Measurements from ENCODE around the gene TNFRSF19. TPM values are rescaled to one million over a fixed set of nuclear protein-coding genes. Genes with fewer than 3 reads are reported as not detected.

Gene TNFRSF19
- total and polyA plus RNA-seq, 11 donors: 9.1 to 35.7 (median 25.6) TPM

GRCh38 chr13:23718996-23719395 is 148.8 kb downstream of the TNFRSF19 start:
- DNase-seq: no peak
- no peak for TF ChIP-seq POLR2A (IDR thresholded peaks at IDR 0.05)
- TF ChIP-seq CTCF (IDR thresholded peaks at IDR 0.05): no peak
- H3K4me3 ChIP-seq: no peak overlapping the region
- ATAC-seq: no peak
- H3K27ac ChIP-seq: no peak overlapping the region
- H3K27me3 ChIP-seq: no peaks in the 10 kb centered on the region
- no peaks in the 10 kb centered on the region for H3K9me3 ChIP-seq
- WGBS, 4 donors: 34 to 51% (median 35%) methylated on average over 2 of the region's 2 CpGs
- H3K4me1 ChIP-seq: peaks cover 0 to 10% (median 0%) of the 10 kb centered on the region in 12 donors
- intact Hi-C loops (cut with DNase I): loop anchor here in 4 of 10 donors (5.0 to 10.0 kb wide), 4 partner anchors 146 to 254 kb away; no protein-coding TSS in a partner anchor
- no peaks in the 10 kb centered on the region for H3K36me3 ChIP-seq

GRCh38 chr13:23722726-23723453 is 152.7 kb downstream of the TNFRSF19 start:
- ATAC-seq (no peak), DNase-seq (no peak)
- Histone ChIP-seq H3K36me3 (peaks cover 0 to 5% (median 0%) of the 10 kb centered on the region in 9 donors), H3K27ac (peak overlapping the region in 6 of 12 donors; percentile 0 to 29 (median 16)), H3K27me3 (no peaks in the 10 kb centered on the region), H3K4me1 (peaks cover 0 to 15% (median 0%) of the 10 kb centered on the region in 12 donors), H3K4me3 (no peak overlapping the region), H3K9me3 (no peaks in the 10 kb centered on the region)
- TF ChIP-seq CTCF (IDR thresholded peaks at IDR 0.05) (no peak), POLR2A (IDR thresholded peaks at IDR 0.05) (no peak)
- intact Hi-C loops (cut with DNase I): loop anchor here in 1 of 10 donors (10.0 kb wide), 1 partner anchor 132 kb away; no protein-coding TSS in a partner anchor
- WGBS, 4 donors: 81 to 92% (median 89%) methylated on average over 6 of the region's 6 CpGs

GRCh38 chr13:23723471-23723870 is 153.3 kb downstream of the TNFRSF19 start:
- intact Hi-C loops (cut with DNase I): loop anchor here in 1 of 10 donors (10.0 kb wide), 1 partner anchor 131 kb away; no protein-coding TSS in a partner anchor
- no peak for TF ChIP-seq POLR2A (IDR thresholded peaks at IDR 0.05)
- no peak for TF ChIP-seq CTCF (IDR thresholded peaks at IDR 0.05)
- Histone ChIP-seq H3K4me3 (no peak overlapping the region), H3K27ac (peak overlapping the region in 6 of 12 donors; percentile 0 to 29 (median 16)), H3K4me1 (peaks cover 0 to 15% (median 0%) of the 10 kb centered on the region in 12 donors), H3K27me3 (no peaks in the 10 kb centered on the region), H3K9me3 (no peaks in the 10 kb centered on the region), H3K36me3 (peaks cover 0 to 11% (median 1%) of the 10 kb centered on the region in 9 donors)
- peak in 2 of 4 donors; percentile 55 to 56 for ATAC-seq
- DNase-seq: no peak
- 40 to 47% (median 45%) methylated on average over 1 of the region's 1 CpG for WGBS, 4 donors

GRCh38 chr13:23724196-23724970 is 154.2 kb downstream of the TNFRSF19 start:
- no peak for TF ChIP-seq CTCF (IDR thresholded peaks at IDR 0.05)
- TF ChIP-seq POLR2A (IDR thresholded peaks at IDR 0.05): no peak
- Histone ChIP-seq H3K4me3 (no peak overlapping the region), H3K36me3 (peaks cover 0 to 20% (median 9%) of the 10 kb centered on the region in 9 donors), H3K27me3 (no peaks in the 10 kb centered on the region), H3K4me1 (peaks cover 0 to 15% (median 0%) of the 10 kb centered on the region in 12 donors), H3K9me3 (no peaks in the 10 kb centered on the region), H3K27ac (peak overlapping the region in 1 of 12 donors; percentile 29)
- no peak for DNase-seq
- no peak for ATAC-seq
- intact Hi-C loops (cut with DNase I): loop anchor here in 1 of 10 donors (10.0 kb wide), 1 partner anchor 130 kb away; no protein-coding TSS in a partner anchor
- 82 to 94% (median 87%) methylated on average over 7 of the region's 7 CpGs for WGBS, 4 donors

Measured in heart left ventricle (tissue), 16 donors.